Upper lobe of left lung (tissue), 6 donors: Measurements from ENCODE around the gene PTGDR2. TPM values are rescaled to one million over a fixed set of nuclear protein-coding genes. Genes with fewer than 3 reads are reported as not detected.

ENCODE experiments used
- ATAC-seq, 2 donors: fragments of 200-7000 bp; cut with Tn5 transposase; one replicate each; pipeline ENCODE4 v1.9.1; 2022; ENCODE audit warnings: mild to moderate bottlenecking in 2 of 2, moderate library complexity in 2 of 2; ENCODE audit not compliant: low FRiP score in 2 of 2
- DNase-seq, 2 donors: peaks; one replicate each; pipeline ENCODE4 v3.0.0-alpha.2; 2019 to 2020
- H3K27ac ChIP-seq, 4 donors: fragments of 200-600 bp; sonication (generic); one replicate each; pipeline ENCODE4 v1.5.1; 2016 to 2019
- H3K27me3 ChIP-seq, 4 donors: fragments of 200-600 bp; sonication (generic); one replicate each; pipeline ENCODE4 v1.5.1; 2017 to 2019
- H3K36me3 ChIP-seq, 4 donors: fragments of 200-600 bp; sonication (generic); one replicate each; pipeline ENCODE4 v1.5.1; 2016 to 2019
- H3K4me1 ChIP-seq, 4 donors: fragments of 200-600 bp; sonication (generic); one replicate each; pipeline ENCODE4 v1.5.1; 2018 to 2019
- H3K4me3 ChIP-seq, 4 donors: fragments of 200-600 bp; sonication (generic); one replicate each; pipeline ENCODE4 v1.5.1; 2017 to 2019; ENCODE audit warnings: mild to moderate bottlenecking in 2 of 4, moderate library complexity in 1 of 4
- H3K9me3 ChIP-seq, 4 donors: fragments of 200-600 bp; sonication (generic); one replicate each; pipeline ENCODE4 v1.5.1; 2018 to 2019
- CTCF ChIP-seq, 6 experiments: fragments of 450-650 bp in 4 of 6; fragments of 200-600 bp in 2 of 6; sonication (generic) in 2 of 6; IDR thresholded peaks; one replicate each; pipeline ENCODE4 v1.5.1; 2016 to 2019; ENCODE audit warnings: antibody characterized with exemption in 6 of 6
- EP300 ChIP-seq, 4 donors: sonication (generic); formaldehyde crosslinking; IDR thresholded peaks; one replicate each; pipeline ENCODE4 v1.5.1; 2017; ENCODE audit warnings: antibody characterized with exemption in 4 of 4, control low read depth in 2 of 4
- POLR2A ChIP-seq, 4 donors: fragments of 450-650 bp; IDR thresholded peaks; one replicate each; pipeline ENCODE4 v1.5.1; 2016 to 2017; ENCODE audit warnings: antibody characterized with exemption in 4 of 4, mild to moderate bottlenecking in 2 of 4
- POLR2AphosphoS5 ChIP-seq, 2 donors: sonication (generic); formaldehyde crosslinking; IDR thresholded peaks; one replicate each; pipeline ENCODE4 v1.5.1; 2017; ENCODE audit warnings: antibody characterized with exemption in 2 of 2
- WGBS, 2 donors: methylation state at CpG; one replicate each; pipeline ENCODE4 v1.1.5; 2017 to 2018; 5-methylcytosine and 5-hydroxymethylcytosine counted together
- total RNA-seq, 6 donors: library from RNA; depleted of rRNA in 4 of 6; stranded (reverse); fragments of >200 nt in 4 of 6; gene quantifications; one replicate each; pipeline versions ENCODE4 v1.1.0 to v1.2.1, GENCODE V29; 2016 to 2021
- donor health status: DM: no; HTN: no; CAD: no; lungs with moderate emphysema.
- donor health status: DM: no; HTN: yes; CAD: no; lungs with severe emphysema.

Gene PTGDR2
- total RNA-seq, 6 donors from 2014 or later = 0.49 to 1.5 (median 1.1) TPM; not detected in 2

- no peak for TF ChIP-seq POLR2A (IDR thresholded peaks at IDR 0.05)
- no peak for TF ChIP-seq POLR2AphosphoS5 (IDR thresholded peaks at IDR 0.05)
- TF ChIP-seq CTCF (IDR thresholded peaks at IDR 0.05) = no peak
- no peak for TF ChIP-seq EP300 (IDR thresholded peaks at IDR 0.05)
- no peak for DNase-seq
- Histone ChIP-seq H3K4me3 (no peak overlapping the region), H3K9me3 (no peaks in the 10 kb centered on the region), H3K27me3 (no peaks in the 10 kb centered on the region), H3K4me1 (peaks cover 21 to 44% (median 31%) of the 10 kb centered on the region in 4 donors), H3K36me3 (no peaks in the 10 kb centered on the region), H3K27ac (peak overlapping the region in 1 of 4 donors; percentile 52)
- 73 to 81% methylated on average over 11 to 14 of the region's 14 CpGs for WGBS, 2 donors
- peak in 1 of 2 donors; percentile 77 for ATAC-seq
Measured at GRCh38 chr11:60840470-60841430, 15.0 kb downstream of the PTGDR2 start.

GRCh38 chr11:60838132-60838531 is 17.6 kb downstream of the PTGDR2 start:
- Histone ChIP-seq H3K4me1 (peaks cover 6 to 24% (median 17%) of the 10 kb centered on the region in 4 donors), H3K27me3 (no peaks in the 10 kb centered on the region), H3K4me3 (no peak overlapping the region), H3K36me3 (no peaks in the 10 kb centered on the region), H3K9me3 (no peaks in the 10 kb centered on the region), H3K27ac (no peak overlapping the region)
- ATAC-seq (no peak), DNase-seq (no peak)
- 73 to 80% methylated on average over 7 of the region's 7 CpGs for WGBS, 2 donors
- TF ChIP-seq POLR2A (IDR thresholded peaks at IDR 0.05) (no peak), POLR2AphosphoS5 (IDR thresholded peaks at IDR 0.05) (no peak), EP300 (IDR thresholded peaks at IDR 0.05) (no peak), CTCF (IDR thresholded peaks at IDR 0.05) (no peak)

GRCh38 chr11:60836866-60837515 is 18.8 kb downstream of the PTGDR2 start:
- H3K36me3 ChIP-seq = no peaks in the 10 kb centered on the region

GRCh38 chr11:60835534-60835846 is 20.3 kb downstream of the PTGDR2 start:
- ATAC-seq (peak in 1 of 2 donors; percentile 56), DNase-seq (no peak)
- Histone ChIP-seq H3K4me3 (no peak overlapping the region), H3K36me3 (no peaks in the 10 kb centered on the region), H3K27me3 (no peaks in the 10 kb centered on the region), H3K9me3 (no peaks in the 10 kb centered on the region), H3K27ac (no peak overlapping the region), H3K4me1 (peaks cover 0 to 9% (median 0%) of the 10 kb centered on the region in 4 donors)
- 75 to 78% methylated on average over 3 of the region's 3 CpGs for WGBS, 2 donors
- TF ChIP-seq POLR2AphosphoS5 (IDR thresholded peaks at IDR 0.05) (no peak), EP300 (IDR thresholded peaks at IDR 0.05) (no peak), POLR2A (IDR thresholded peaks at IDR 0.05) (no peak), CTCF (IDR thresholded peaks at IDR 0.05) (no peak)

More at GRCh38 chr11:60836866-60837515, 18.8 kb downstream of the PTGDR2 start:
- Histone ChIP-seq H3K9me3 (no peaks in the 10 kb centered on the region), H3K27ac (no peak overlapping the region), H3K4me3 (no peak overlapping the region), H3K27me3 (no peaks in the 10 kb centered on the region), H3K4me1 (peaks cover 6 to 13% (median 9%) of the 10 kb centered on the region in 4 donors)
- TF ChIP-seq CTCF (IDR thresholded peaks at IDR 0.05) (no peak), POLR2AphosphoS5 (IDR thresholded peaks at IDR 0.05) (no peak), POLR2A (IDR thresholded peaks at IDR 0.05) (no peak), EP300 (IDR thresholded peaks at IDR 0.05) (no peak)
- 59 to 62% methylated on average over 8 to 9 of the region's 9 CpGs for WGBS, 2 donors
- no peak for ATAC-seq
- no peak for DNase-seq
